VCaP (cell line): ENCODE results near the gene SEC23B.
"Not testable (repeated sequence)": the region's sequence is repeated elsewhere in the genome, so short reads cannot be mapped to it uniquely, and the experiment has no call there.

ENCODE experiments used
- H3K27ac ChIP-seq: fragments of 450-650 bp; 2 replicates; pipeline ENCODE4 v1.5.1; 2017
- TF ChIP-seq, protein P1 (sequence below): fragments of 450-650 bp; conservative IDR thresholded peaks from 2 replicates; pipeline ENCODE4 v1.5.1; 2017; ENCODE audit warnings: mild to moderate bottlenecking, moderate library complexity

Gene SEC23B

DNA sequence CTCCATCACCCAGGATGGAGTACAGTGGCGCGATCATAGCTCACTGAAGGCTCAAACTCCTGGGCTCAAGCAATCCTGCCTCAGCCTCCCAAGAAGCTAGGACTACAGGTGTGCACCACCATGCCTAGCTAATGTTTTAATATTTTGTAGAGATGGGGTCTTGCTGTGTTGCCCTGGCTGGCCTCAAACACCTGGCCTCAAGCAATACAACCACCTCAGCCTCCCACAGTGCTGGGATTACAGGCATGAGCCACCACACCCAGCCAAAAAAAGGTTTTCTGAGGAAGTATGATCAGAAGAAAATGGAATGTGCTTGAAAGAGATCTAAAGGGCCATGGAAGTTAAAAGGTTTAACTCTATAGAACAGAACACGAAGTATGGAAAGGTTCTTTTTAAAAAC is 19.4 kb upstream of the SEC23B start:
- TF ChIP-seq, protein P1, sequence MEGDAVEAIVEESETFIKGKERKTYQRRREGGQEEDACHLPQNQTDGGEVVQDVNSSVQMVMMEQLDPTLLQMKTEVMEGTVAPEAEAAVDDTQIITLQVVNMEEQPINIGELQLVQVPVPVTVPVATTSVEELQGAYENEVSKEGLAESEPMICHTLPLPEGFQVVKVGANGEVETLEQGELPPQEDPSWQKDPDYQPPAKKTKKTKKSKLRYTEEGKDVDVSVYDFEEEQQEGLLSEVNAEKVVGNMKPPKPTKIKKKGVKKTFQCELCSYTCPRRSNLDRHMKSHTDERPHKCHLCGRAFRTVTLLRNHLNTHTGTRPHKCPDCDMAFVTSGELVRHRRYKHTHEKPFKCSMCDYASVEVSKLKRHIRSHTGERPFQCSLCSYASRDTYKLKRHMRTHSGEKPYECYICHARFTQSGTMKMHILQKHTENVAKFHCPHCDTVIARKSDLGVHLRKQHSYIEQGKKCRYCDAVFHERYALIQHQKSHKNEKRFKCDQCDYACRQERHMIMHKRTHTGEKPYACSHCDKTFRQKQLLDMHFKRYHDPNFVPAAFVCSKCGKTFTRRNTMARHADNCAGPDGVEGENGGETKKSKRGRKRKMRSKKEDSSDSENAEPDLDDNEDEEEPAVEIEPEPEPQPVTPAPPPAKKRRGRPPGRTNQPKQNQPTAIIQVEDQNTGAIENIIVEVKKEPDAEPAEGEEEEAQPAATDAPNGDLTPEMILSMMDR = no peak
- H3K27ac ChIP-seq = no peak overlapping the region

GRCh38 chr20:18496042-18496441 is 11.7 kb upstream of the SEC23B start:
- TF ChIP-seq, protein P1 = no peak
- peak overlapping the region; percentile 76 for H3K27ac ChIP-seq

DNA sequence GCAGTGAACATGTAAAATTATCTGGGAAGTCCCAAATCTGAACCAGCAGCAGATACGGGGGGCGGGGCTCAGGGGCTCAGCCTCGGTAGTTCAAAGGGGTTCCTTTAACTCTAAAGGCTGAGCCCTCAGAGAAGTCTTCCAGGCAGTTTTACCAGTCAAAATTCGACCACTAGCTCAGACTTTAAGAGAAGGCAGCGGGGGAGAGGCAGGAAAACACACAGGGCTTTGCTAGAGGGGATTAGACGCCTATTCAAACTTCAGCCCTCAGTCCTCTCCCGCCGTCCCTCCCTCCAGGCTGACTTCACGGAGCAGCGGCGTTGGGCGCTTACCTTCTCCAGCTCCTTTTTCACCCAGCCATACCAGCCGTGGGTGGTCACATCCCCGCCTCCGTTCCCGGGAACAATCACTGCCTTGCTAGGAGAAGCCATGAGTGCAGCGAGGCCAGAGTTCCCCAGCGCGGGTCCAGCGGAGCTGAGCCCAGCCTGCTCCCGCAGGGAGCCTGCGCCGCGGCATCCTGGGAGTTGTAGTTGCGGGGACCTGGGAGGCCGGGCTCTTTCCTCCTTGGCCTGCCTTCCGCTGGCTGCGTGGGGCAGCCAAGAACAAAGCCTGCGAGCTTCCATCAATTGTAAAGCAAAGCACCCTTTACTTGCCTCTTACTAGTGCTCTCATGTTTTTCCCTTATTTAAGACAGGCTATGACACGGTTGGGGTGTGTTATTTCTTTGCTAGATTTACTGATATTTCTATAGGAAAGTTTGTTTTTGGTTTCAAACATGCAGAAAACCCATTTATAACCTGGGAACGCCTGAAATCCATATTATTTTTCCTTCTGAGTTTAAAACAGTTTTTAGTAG is 10.8 kb upstream of the SEC23B start, which contains the start of gene RBBP9:
TSS of gene RBBP9 (minus strand) at position 486 of the 853 bp plus-strand sequence. CDS start at position 428, 58 bp downstream.
- TF ChIP-seq, protein P1 = no peak
- peak within 1 kb of the TSS; percentile 76 for H3K27ac ChIP-seq

DNA sequence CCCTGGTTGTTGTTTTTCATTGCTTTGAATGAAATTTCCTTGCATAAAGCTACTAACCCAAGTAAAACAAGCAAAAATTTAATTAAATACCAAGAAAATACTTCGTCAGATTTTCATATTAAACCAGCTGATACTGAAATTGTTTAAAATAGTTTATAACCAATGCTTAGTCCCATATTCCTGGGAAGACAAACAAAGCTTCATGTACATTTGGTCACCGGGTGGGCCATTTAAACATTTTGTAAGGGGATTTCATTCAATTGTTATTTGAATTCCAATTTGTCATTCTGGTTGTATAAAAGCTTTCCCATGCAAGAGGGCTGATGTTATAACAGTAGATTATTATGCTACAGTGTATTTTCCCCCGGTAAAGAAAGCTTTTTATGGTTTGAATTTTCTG is 10.1 kb upstream of the SEC23B start:
- TF ChIP-seq, protein P1 = no peak
- peak overlapping the region; percentile 76 for H3K27ac ChIP-seq

GRCh38 chr20:18501672-18502071 is 6.1 kb upstream of the SEC23B start:
- not testable (repeated sequence) for H3K27ac ChIP-seq

- TF ChIP-seq, protein P1 = no peak
- no peak overlapping the region; the same call in 1 of the 2 replicates for H3K27ac ChIP-seq
Measured at GRCh38 chr20:18504479-18505060, 3.2 kb upstream of the SEC23B start.

GRCh38 chr20:18506744-18507143 is 996 bp upstream of the SEC23B start:
- peak overlapping the region; percentile 97 for H3K27ac ChIP-seq
- TF ChIP-seq, protein P1 = no peak

DNA sequence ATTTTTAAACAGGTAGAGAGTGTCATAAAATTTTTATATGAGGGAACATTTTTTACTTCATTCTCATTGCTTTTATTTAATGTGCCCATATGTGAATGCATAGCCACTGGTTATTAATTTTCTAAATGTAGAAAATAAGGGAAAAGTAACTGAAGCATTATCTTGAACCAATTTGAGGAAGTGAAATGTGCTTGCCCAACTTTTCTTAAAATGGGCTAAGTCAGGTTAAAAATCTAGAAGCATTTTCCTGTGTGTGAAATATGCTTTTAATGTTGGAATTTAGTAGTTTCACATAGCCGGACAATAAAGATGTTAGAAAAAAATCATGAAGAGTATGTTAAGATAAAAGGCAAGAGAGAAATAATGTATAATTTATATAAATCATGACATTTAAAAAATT is 3.8 kb downstream of the SEC23B start:
- H3K27ac ChIP-seq = no peak overlapping the region
- TF ChIP-seq, protein P1 = no peak
